HepG2 (cell line): ENCODE measurements around the gene PRCD. TPM values are rescaled to one million over a fixed set of nuclear protein-coding genes. Genes with fewer than 3 reads are reported as not detected.
A peak's percentile ranks its signal among the peaks of the same experiment; 100 is the strongest.

Experiments
- ATAC-seq: fragments of 200-7000 bp; cut with Tn5 transposase; 3 replicates; pipeline ENCODE4 v1.9.1; 2020; ENCODE audit warnings: mild to moderate bottlenecking, moderate library complexity
- BruUV-seq: library from RNA; stranded (reverse); fragments of 400-500 nt; replicated peaks from 2 replicates; lab custom pipeline; 2021; lab: Mats Ljungman, UMichigan
- CTCF ChIA-PET: fragments of 300-600 bp; formaldehyde crosslinking; extraction: SDS; loops from one replicate; lab custom pipeline; 2021; ENCODE audit warnings: low total read pairs, inconsistent platforms, low intra/inter-chr PET ratio; lab: Yijun Ruan, JAX
- POLR2A ChIA-PET: fragments of 350-600 bp; sonication (Branson Sonifier 250); formaldehyde crosslinking; loops from one replicate; lab custom pipeline; 2020; ENCODE audit warnings: antibody characterized with exemption, inconsistent platforms; lab: Yijun Ruan, JAX
- DNase-seq: peaks from one replicate; pipeline ENCODE4 v3.0.0-alpha.2; 2015; ENCODE audit warnings: low spot score
- FAIRE-seq: peaks from 3 replicates; lab custom pipeline; 2011; peaks lifted over from hg19 to GRCh38; lab: Jason Lieb, UNC
- H2AFZ ChIP-seq: one replicate; pipeline ENCODE4 v1.6.1; 2011; ENCODE audit warnings: low read length, inconsistent platforms
- H3K27ac ChIP-seq: fragments of 300-600 bp; 3 replicates; pipeline ENCODE4 v1.8.0; 2011; ENCODE audit warnings: mixed run types, mild to moderate bottlenecking, mixed read lengths, low read length, inconsistent platforms; ENCODE audit not compliant: insufficient read depth; ENCODE audit errors: extremely low read length
- H3K27me3 ChIP-seq, 2 experiments: fragments of 200-600 bp in 1 of 2; 2 replicates in 1 of 2; 3 replicates in 1 of 2; pipeline versions ENCODE4 v1.6.0 to v1.8.0; 2011; ENCODE audit warnings: low read length in 2 of 2, mild to moderate bottlenecking in 2 of 2, moderate library complexity in 2 of 2, inconsistent platforms in 1 of 2; ENCODE audit not compliant: insufficient read depth in 2 of 2, control insufficient read depth in 1 of 2
- H3K36me3 ChIP-seq, 2 experiments: fragments of 200-600 bp in 1 of 2; replicated peaks in 1 of 2; 2 replicates in 1 of 2; 3 replicates in 1 of 2; pipeline versions ENCODE4 v1.5.1 to v1.8.0; 2011; ENCODE audit warnings: low read length in 2 of 2, inconsistent platforms in 1 of 2; ENCODE audit not compliant: insufficient read depth in 2 of 2, control insufficient read depth in 1 of 2
- H3K4me1 ChIP-seq: 2 replicates; pipeline ENCODE4 v1.5.1; 2012; ENCODE audit warnings: low read length, inconsistent platforms; ENCODE audit not compliant: insufficient read depth
- H3K4me2 ChIP-seq: 2 replicates; pipeline ENCODE4 v1.6.0; 2011; ENCODE audit warnings: low read depth, low read length, inconsistent platforms
- H3K4me3 ChIP-seq, 3 experiments: fragments of 200-600 bp in 1 of 3; sonication (generic), shearing (Covaris generic) in 1 of 3; replicated peaks in 1 of 3; 2 replicates each; pipeline ENCODE4 v1.5.1; 2011 to 2016; ENCODE audit warnings: low read length in 3 of 3, inconsistent platforms in 2 of 3, low read depth in 2 of 3, mild to moderate bottlenecking in 2 of 3, control low read depth in 1 of 3, mixed read lengths in 1 of 3; ENCODE audit not compliant: insufficient read depth in 1 of 3
- H3K79me2 ChIP-seq: one replicate; pipeline ENCODE4 v1.6.1; 2011; ENCODE audit warnings: low read length, inconsistent platforms; ENCODE audit not compliant: insufficient read depth
- H3K9ac ChIP-seq: 2 replicates; pipeline ENCODE4 v1.6.0; 2011; ENCODE audit warnings: mild to moderate bottlenecking, low read depth, low read length, inconsistent platforms; ENCODE audit not compliant: insufficient read depth
- H3K9me3 ChIP-seq: 2 replicates; pipeline ENCODE4 v1.5.1; 2012; ENCODE audit warnings: mild to moderate bottlenecking, low read length
- H4K20me1 ChIP-seq: 2 replicates; pipeline ENCODE4 v1.6.0; 2011; ENCODE audit warnings: inconsistent platforms, mild to moderate bottlenecking, low read length, moderate library complexity; ENCODE audit not compliant: insufficient read depth
- ARID3A ChIP-seq: IDR thresholded peaks from 2 replicates; pipeline ENCODE4 v1.6.1; 2012; ENCODE audit warnings: low read depth, low read length, improper control_type of control experiment
- ATF3 ChIP-seq: sonication (generic); formaldehyde crosslinking; IDR thresholded peaks from 2 replicates; pipeline ENCODE4 v1.4.0; 2020; ENCODE audit warnings: missing genetic modification reagents
- CEBPB ChIP-seq: IDR thresholded peaks from 2 replicates; pipeline ENCODE4 v1.6.1; 2011; ENCODE audit warnings: low read depth, low read length, improper control_type of control experiment, borderline replicate concordance
- CREB1 ChIP-seq, 2 experiments: fragments of 450-650 bp in 1 of 2; IDR thresholded peaks; 2 replicates each; pipeline ENCODE4 v1.6.1; 2016 to 2017; ENCODE audit warnings: control low read depth in 1 of 2, mild to moderate bottlenecking in 1 of 2, missing compliant biosample characterization in 1 of 2, missing genetic modification characterization in 1 of 2
- MAFF ChIP-seq: IDR thresholded peaks from 2 replicates; pipeline ENCODE4 v1.6.1; 2011; ENCODE audit warnings: low read depth, low read length, improper control_type of control experiment
- NFKBIZ ChIP-seq: IDR thresholded peaks from 2 replicates; pipeline ENCODE4 v1.6.1; 2018; ENCODE audit warnings: missing genetic modification reagents, missing compliant biosample characterization
- SP4 ChIP-seq: sonication (generic); formaldehyde crosslinking; IDR thresholded peaks from 2 replicates; pipeline ENCODE4 v1.8.1; 2023; ENCODE audit warnings: mild to moderate bottlenecking, missing genetic modification reagents
- ZFP62 ChIP-seq: sonication (generic); formaldehyde crosslinking; IDR thresholded peaks from 2 replicates; pipeline ENCODE4 v1.4.0; 2020; ENCODE audit warnings: missing genetic modification reagents
- ZFP91 ChIP-seq: sonication (generic); formaldehyde crosslinking; IDR thresholded peaks from 2 replicates; pipeline ENCODE4 v1.9.0; 2022; ENCODE audit warnings: missing genetic modification reagents, mild to moderate bottlenecking, borderline replicate concordance
- ZKSCAN1 ChIP-seq: fragments of 150-350 bp; IDR thresholded peaks from 2 replicates; pipeline ENCODE4 v1.6.1; 2014; ENCODE audit warnings: low read length
- ZNF12 ChIP-seq: sonication (generic); formaldehyde crosslinking; IDR thresholded peaks from 2 replicates; pipeline ENCODE4 v1.5.0; 2020; ENCODE audit warnings: missing genetic modification reagents
- ZNF768 ChIP-seq: sonication (generic); formaldehyde crosslinking; IDR thresholded peaks from 2 replicates; pipeline ENCODE4 v1.4.0; 2020; ENCODE audit warnings: missing genetic modification reagents
- ZNF772 ChIP-seq: sonication (generic); formaldehyde crosslinking; IDR thresholded peaks from 2 replicates; pipeline ENCODE4 v1.5.0; 2020; ENCODE audit warnings: mild to moderate bottlenecking, missing genetic modification reagents
- WGBS: methylation state at CpG from one replicate; pipeline ENCODE4 v1.1.6; 2017; ENCODE audit warnings: low lambda C conversion rate; 5-methylcytosine and 5-hydroxymethylcytosine counted together
- in situ Hi-C: cut with HindIII; loops from 2 replicates; pipeline ENCODE4 v1.10.0; 2017; ENCODE audit warnings: low pct_unique_long_range_greater_than_20kb; ENCODE audit not compliant: extremely low pct_ligation_motif_present
- intact Hi-C: fragments of 100-400 bp; cut with micrococcal nuclease; formaldehyde crosslinking; loops from one replicate; pipeline ENCODE4 v1.10.0; 2022; ENCODE audit not compliant: unreplicated experiment
- polyA plus RNA-seq, 8 experiments: library from polyadenylated mRNA; depleted of rRNA in 3 of 8; stranded (reverse) in 7 of 8; unstranded in 1 of 8; fragments of >200 nt; fragmentation: Illumina TruSeq in 4 of 8; extraction: Trizol in 4 of 8; gene quantifications; 2 replicates each; pipeline versions ENCODE4 v1.2.1 to v1.2.3, GENCODE V29; 2011 to 2016; ENCODE audit warnings: low read depth in 4 of 8, missing spikeins in 1 of 8, mixed read lengths in 1 of 8; ENCODE audit not compliant: insufficient read depth in 1 of 8
- total RNA-seq, 5 experiments: library from RNA; depleted of rRNA; stranded (reverse); fragments of >200 nt; fragmentation: Illumina TruSeq; extraction: Trizol; gene quantifications; 2 replicates each; pipeline ENCODE4 v1.2.3, GENCODE V29; 2016; ENCODE audit warnings: low read depth in 1 of 5
- TF ChIP-seq, protein P1 (sequence below): sonication (generic); formaldehyde crosslinking; IDR thresholded peaks from 2 replicates; pipeline ENCODE4 v1.9.0; 2021; ENCODE audit warnings: mild to moderate bottlenecking, missing genetic modification reagents

The PRCD gene
- total and polyA plus RNA-seq, 2 of the 13 experiments (the other 11 are each of a cell fraction or from before 2014, with no cell fraction given) = 0.51 TPM; not detected in 1

DNA sequence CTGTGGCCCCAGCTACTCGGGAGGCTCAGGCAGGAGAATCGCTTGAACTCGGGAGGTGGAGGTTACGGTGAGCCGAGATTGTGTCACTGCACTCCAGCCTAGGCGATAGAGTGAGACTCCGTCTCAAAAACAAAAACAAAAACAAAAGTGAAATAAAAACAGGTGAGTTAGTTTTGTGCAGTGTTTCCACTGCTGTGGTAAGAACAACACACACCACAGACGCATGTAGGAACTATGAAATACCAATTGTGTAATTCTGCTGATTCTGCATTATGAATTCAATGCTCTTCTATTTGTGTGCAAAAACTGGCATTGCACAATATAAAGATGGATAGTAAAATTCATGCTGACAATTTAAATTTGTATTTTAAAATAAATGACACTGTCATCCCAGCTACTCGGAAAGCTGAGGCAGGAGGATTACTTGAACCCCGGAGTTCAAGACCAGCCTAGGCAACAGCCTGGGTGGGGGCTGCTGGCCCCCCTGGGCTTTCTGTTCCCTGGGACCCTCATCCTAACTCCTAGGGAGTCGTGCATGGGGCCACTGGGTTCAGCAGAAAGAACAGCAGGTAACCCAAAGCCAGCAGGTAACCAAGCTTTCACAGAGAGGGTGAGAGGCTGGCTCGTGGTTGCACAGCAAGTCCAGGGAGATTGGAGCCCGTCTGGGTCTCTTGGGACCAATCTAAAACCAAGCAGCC, 28.0 kb upstream of the PRCD start:
- H3K27me3 ChIP-seq = peaks cover 6 to 45% of the 10 kb centered on the region in 2 experiments; a peak in 4 of 5 replicates
- POLR2A ChIA-PET = interaction anchor here (1.3 to 2.0 kb wide), 5 partner anchors 10 to 45 kb away, joined by 3 to 10 read pairs (median 4); partner anchors contain the start of gene RHBDF2
- in situ Hi-C loops (no loop called here), intact Hi-C loops (no loop called here)
- H3K9me3 ChIP-seq = no peaks in the 10 kb centered on the region
- H3K4me3 ChIP-seq = no peak overlapping the region
- no peak overlapping the region for H2AFZ ChIP-seq
- no peaks in the 10 kb centered on the region for H4K20me1 ChIP-seq
- no peak overlapping the region for H3K9ac ChIP-seq
- no peaks in the 10 kb centered on the region for H3K36me3 ChIP-seq
- FAIRE-seq = no peak
- H3K27ac ChIP-seq = no peak overlapping the region
- H3K4me1 ChIP-seq = peaks cover 61% of the 10 kb centered on the region
- no peak for ATAC-seq
- CTCF ChIA-PET = no interaction called here
- no peak overlapping the region for H3K4me2 ChIP-seq
- 57% methylated on average over 12 of the region's 13 CpGs for WGBS
- no TSS peak for BruUV-seq
- no peak for DNase-seq
- H3K79me2 ChIP-seq = no peaks in the 10 kb centered on the region
- TF ChIP-seq, protein P1, sequence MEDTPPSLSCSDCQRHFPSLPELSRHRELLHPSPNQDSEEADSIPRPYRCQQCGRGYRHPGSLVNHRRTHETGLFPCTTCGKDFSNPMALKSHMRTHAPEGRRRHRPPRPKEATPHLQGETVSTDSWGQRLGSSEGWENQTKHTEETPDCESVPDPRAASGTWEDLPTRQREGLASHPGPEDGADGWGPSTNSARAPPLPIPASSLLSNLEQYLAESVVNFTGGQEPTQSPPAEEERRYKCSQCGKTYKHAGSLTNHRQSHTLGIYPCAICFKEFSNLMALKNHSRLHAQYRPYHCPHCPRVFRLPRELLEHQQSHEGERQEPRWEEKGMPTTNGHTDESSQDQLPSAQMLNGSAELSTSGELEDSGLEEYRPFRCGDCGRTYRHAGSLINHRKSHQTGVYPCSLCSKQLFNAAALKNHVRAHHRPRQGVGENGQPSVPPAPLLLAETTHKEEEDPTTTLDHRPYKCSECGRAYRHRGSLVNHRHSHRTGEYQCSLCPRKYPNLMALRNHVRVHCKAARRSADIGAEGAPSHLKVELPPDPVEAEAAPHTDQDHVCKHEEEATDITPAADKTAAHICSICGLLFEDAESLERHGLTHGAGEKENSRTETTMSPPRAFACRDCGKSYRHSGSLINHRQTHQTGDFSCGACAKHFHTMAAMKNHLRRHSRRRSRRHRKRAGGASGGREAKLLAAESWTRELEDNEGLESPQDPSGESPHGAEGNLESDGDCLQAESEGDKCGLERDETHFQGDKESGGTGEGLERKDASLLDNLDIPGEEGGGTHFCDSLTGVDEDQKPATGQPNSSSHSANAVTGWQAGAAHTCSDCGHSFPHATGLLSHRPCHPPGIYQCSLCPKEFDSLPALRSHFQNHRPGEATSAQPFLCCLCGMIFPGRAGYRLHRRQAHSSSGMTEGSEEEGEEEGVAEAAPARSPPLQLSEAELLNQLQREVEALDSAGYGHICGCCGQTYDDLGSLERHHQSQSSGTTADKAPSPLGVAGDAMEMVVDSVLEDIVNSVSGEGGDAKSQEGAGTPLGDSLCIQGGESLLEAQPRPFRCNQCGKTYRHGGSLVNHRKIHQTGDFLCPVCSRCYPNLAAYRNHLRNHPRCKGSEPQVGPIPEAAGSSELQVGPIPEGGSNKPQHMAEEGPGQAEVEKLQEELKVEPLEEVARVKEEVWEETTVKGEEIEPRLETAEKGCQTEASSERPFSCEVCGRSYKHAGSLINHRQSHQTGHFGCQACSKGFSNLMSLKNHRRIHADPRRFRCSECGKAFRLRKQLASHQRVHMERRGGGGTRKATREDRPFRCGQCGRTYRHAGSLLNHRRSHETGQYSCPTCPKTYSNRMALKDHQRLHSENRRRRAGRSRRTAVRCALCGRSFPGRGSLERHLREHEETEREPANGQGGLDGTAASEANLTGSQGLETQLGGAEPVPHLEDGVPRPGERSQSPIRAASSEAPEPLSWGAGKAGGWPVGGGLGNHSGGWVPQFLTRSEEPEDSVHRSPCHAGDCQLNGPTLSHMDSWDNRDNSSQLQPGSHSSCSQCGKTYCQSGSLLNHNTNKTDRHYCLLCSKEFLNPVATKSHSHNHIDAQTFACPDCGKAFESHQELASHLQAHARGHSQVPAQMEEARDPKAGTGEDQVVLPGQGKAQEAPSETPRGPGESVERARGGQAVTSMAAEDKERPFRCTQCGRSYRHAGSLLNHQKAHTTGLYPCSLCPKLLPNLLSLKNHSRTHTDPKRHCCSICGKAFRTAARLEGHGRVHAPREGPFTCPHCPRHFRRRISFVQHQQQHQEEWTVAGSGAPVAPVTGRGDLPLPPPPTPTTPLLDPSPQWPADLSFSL = no peak
- TF ChIP-seq SP4 (CRISPR knock-in tag) (no peak), MAFF (peak; percentile 97), NFKBIZ (CRISPR knock-in tag) (no peak), CEBPB (peak; percentile 81; the same call in 1 of the 2 replicates), ZKSCAN1 (no peak), ZFP62 (CRISPR knock-in tag) (no peak), CREB1 (IDR thresholded peaks at IDR 0.05) (no peak), CREB1 (CRISPR knock-in tag; IDR thresholded peaks at IDR 0.05) (no peak), ZNF768 (CRISPR knock-in tag) (peak; percentile 97), ZNF772 (no peak), ATF3 (CRISPR knock-in tag) (no peak), ARID3A (no peak), ZNF12 (CRISPR knock-in tag) (no peak), ZFP91 (CRISPR knock-in tag) (no peak)
